ENCODE data around the gene ATXN3. TPM values are rescaled to one million over a fixed set of nuclear protein-coding genes. Genes with fewer than 3 reads are reported as not detected.

Gene ATXN3
- total RNA-seq, 1 donor, result 24.6 TPM

DNA sequence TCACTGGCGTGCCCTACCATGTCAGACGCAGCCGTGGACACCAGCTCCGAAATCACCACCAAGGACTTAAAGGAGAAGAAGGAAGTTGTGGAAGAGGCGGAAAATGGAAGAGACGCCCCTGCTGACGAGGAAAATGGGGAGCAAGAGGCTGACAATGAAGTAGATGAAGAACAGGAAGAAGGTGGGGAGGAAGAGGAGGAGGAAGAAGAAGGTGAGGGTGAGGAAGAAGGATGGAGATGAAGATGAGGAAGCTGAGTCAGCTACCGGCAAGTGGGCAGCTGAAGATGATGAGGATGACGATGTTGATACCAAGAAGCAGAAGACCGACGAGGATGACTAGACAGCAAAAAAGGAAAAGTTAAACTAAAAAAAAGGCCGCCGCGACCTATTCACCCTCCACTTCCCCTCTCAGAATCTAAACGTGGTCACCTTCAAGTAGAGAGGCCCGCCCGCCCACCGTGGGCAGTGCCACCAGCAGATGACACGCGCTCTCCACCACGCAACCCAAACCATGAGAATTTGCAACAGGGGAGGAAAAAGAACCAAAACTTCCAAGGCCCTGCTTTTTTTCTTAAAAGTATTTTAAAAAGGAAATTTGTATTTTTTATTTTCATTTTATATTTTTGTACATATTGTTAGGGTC lies 79.7 kb downstream of the ATXN3 start:
- no peak overlapping the region for H2AFZ ChIP-seq (ENCODE audit: low read length)
- H3K27ac ChIP-seq (ENCODE audit: low read depth, low read length), result peak overlapping the region; percentile 75
- H3K36me3 ChIP-seq (ENCODE audit: insufficient read depth, low read length), result peaks cover 36% of the 10 kb centered on the region
- H3K9me3 ChIP-seq (ENCODE audit: low read depth, low read length), result no peaks in the 10 kb centered on the region
- DNase-seq (ENCODE audit: insufficient read length, low spot score, missing footprints), result no peak
- no peaks in the 10 kb centered on the region for H4K20me1 ChIP-seq (ENCODE audit: insufficient read depth, low read length)
- peaks cover 42% of the 10 kb centered on the region for H3K79me2 ChIP-seq (ENCODE audit: insufficient read depth, low read length)
- peaks cover 8% of the 10 kb centered on the region for H3K4me1 ChIP-seq (ENCODE audit: insufficient read depth, low read length)
- no peak for TF ChIP-seq CTCF (IDR thresholded peaks at IDR 0.05; ENCODE audit: extremely low read depth, low read depth, low read length)
- no peak overlapping the region for H3K4me2 ChIP-seq (ENCODE audit: insufficient read depth, low read length)
- no peaks in the 10 kb centered on the region for H3K27me3 ChIP-seq (ENCODE audit: insufficient read depth, low read length)
- no peak overlapping the region for H3K4me3 ChIP-seq (ENCODE audit: insufficient read depth, low read length)

- H3K27ac ChIP-seq (ENCODE audit: low read depth, low read length), result no peak overlapping the region
- no peak overlapping the region for H3K4me2 ChIP-seq (ENCODE audit: insufficient read depth, low read length)
- H3K27me3 ChIP-seq (ENCODE audit: insufficient read depth, low read length), result no peaks in the 10 kb centered on the region
- no peak for TF ChIP-seq CTCF (IDR thresholded peaks at IDR 0.05; ENCODE audit: extremely low read depth, low read depth, low read length)
- peaks cover 8% of the 10 kb centered on the region for H3K4me1 ChIP-seq (ENCODE audit: insufficient read depth, low read length)
- H3K9me3 ChIP-seq (ENCODE audit: low read depth, low read length), result no peaks in the 10 kb centered on the region
- no peak for DNase-seq (ENCODE audit: insufficient read length, low spot score, missing footprints)
- H2AFZ ChIP-seq (ENCODE audit: low read length), result no peak overlapping the region
- peaks cover 42% of the 10 kb centered on the region for H3K36me3 ChIP-seq (ENCODE audit: insufficient read depth, low read length)
- no peaks in the 10 kb centered on the region for H4K20me1 ChIP-seq (ENCODE audit: insufficient read depth, low read length)
- H3K4me3 ChIP-seq (ENCODE audit: insufficient read depth, low read length), result no peak overlapping the region
- peaks cover 36% of the 10 kb centered on the region for H3K79me2 ChIP-seq (ENCODE audit: insufficient read depth, low read length)
These were observed 84.3 kb downstream of the ATXN3 start for GRCh38 chr14:92022036-92022435.

DNA sequence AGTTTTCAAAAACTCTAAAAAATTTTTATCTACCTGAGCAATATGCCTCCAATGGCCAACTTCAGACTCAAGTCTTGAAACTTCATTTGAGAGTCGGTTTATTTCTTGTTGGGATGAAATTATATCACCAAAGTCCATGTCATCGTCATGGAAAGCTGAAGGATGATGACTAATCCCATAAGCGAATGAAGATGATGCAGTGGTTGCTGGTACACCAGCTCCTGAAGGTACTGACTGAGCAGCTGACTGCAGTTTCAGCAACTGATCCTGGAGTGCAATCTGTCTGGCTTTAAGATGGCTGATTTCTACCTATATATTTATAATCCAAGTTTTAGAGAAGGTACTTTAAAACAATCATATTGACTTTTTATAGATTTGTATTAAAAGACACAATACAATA lies 84.9 kb downstream of the ATXN3 start:
- no peak overlapping the region for H2AFZ ChIP-seq (ENCODE audit: low read length)
- no peak for DNase-seq (ENCODE audit: insufficient read length, low spot score, missing footprints)
- peaks cover 8% of the 10 kb centered on the region for H3K4me1 ChIP-seq (ENCODE audit: insufficient read depth, low read length)
- no peaks in the 10 kb centered on the region for H3K9me3 ChIP-seq (ENCODE audit: low read depth, low read length)
- H3K4me2 ChIP-seq (ENCODE audit: insufficient read depth, low read length), result no peak overlapping the region
- no peak overlapping the region for H3K4me3 ChIP-seq (ENCODE audit: insufficient read depth, low read length)
- H3K27ac ChIP-seq (ENCODE audit: low read depth, low read length), result no peak overlapping the region
- TF ChIP-seq CTCF (IDR thresholded peaks at IDR 0.05; ENCODE audit: extremely low read depth, low read depth, low read length), result no peak
- peaks cover 40% of the 10 kb centered on the region for H3K36me3 ChIP-seq (ENCODE audit: insufficient read depth, low read length)
- peaks cover 32% of the 10 kb centered on the region for H3K79me2 ChIP-seq (ENCODE audit: insufficient read depth, low read length)
- H4K20me1 ChIP-seq (ENCODE audit: insufficient read depth, low read length), result no peaks in the 10 kb centered on the region
- H3K27me3 ChIP-seq (ENCODE audit: insufficient read depth, low read length), result no peaks in the 10 kb centered on the region

GRCh38 chr14:92014040-92014439 lies 92.3 kb downstream of the ATXN3 start:
- peaks cover 15% of the 10 kb centered on the region for H3K79me2 ChIP-seq (ENCODE audit: insufficient read depth, low read length)
- no peaks in the 10 kb centered on the region for H3K9me3 ChIP-seq (ENCODE audit: low read depth, low read length)
- no peak overlapping the region for H3K27ac ChIP-seq (ENCODE audit: low read depth, low read length)
- no peaks in the 10 kb centered on the region for H3K27me3 ChIP-seq (ENCODE audit: insufficient read depth, low read length)
- H3K4me2 ChIP-seq (ENCODE audit: insufficient read depth, low read length), result no peak overlapping the region
- TF ChIP-seq CTCF (IDR thresholded peaks at IDR 0.05; ENCODE audit: extremely low read depth, low read depth, low read length), result no peak
- no peak overlapping the region for H2AFZ ChIP-seq (ENCODE audit: low read length)
- no peak for DNase-seq (ENCODE audit: insufficient read length, low spot score, missing footprints)
- H3K36me3 ChIP-seq (ENCODE audit: insufficient read depth, low read length), result peaks cover 43% of the 10 kb centered on the region
- H3K4me1 ChIP-seq (ENCODE audit: insufficient read depth, low read length), result no peaks in the 10 kb centered on the region
- H4K20me1 ChIP-seq (ENCODE audit: insufficient read depth, low read length), result no peaks in the 10 kb centered on the region
- no peak overlapping the region for H3K4me3 ChIP-seq (ENCODE audit: insufficient read depth, low read length)

All from osteoblast (primary cell).